DMS53 treated with DMSO at 0.1 percent for 48 hours (cell line): ENCODE measurements around the gene HIP1.
A peak's percentile ranks its signal among the peaks of the same experiment; 100 is the strongest.
"Not testable (repeated sequence)": the region's sequence is repeated elsewhere in the genome, so short reads cannot be mapped to it uniquely, and the experiment has no call there.

Experiments
- DNase-seq: peaks from one replicate; lab custom pipeline; 2025; ENCODE audit not compliant: unreplicated experiment; lab: John Stamatoyannopoulos, UW

Gene HIP1

DNA sequence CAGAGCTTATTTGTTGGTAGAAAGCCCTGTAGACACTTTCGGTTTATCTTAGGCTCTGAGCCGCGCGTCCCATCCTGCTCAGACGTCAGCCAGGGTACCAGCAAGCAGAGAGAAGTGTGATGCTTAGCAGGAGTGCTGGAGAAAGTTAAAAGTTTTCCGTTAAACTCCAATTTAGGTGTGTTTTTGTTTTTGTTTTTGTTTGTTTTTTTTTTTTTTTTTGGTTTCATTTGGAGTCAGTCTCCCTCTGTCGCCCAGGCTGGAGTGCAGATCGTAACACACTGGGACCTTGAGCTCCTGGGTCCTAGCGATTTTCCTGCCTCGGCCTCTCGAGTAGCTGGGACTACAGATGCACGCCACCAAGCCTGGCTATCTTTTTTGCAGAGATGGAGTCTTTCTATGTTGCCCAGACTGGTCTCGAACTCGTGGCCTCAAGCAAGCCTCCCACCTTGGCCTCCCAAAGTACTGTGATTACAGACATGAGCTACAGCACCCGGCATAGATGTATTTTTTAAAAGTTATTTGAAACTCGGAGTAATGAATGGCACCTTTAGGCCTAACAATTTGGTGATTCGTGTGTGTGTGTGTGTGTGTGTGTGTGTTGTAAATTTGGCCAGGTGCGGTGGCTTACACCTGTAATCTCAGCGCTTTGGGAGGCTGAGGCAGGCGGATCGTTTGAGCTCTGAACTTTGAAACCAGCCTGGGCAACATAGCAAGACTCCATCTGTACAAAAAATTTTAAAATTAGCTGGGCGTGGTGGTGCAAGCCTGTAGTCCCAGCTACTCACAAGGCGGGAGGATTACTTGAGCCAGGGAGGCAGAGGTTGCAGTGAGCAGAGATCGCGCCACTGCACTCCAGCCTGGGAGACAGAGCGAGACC is 1.3 kb upstream of the HIP1 start:
- DNase-seq: no peak

DNA sequence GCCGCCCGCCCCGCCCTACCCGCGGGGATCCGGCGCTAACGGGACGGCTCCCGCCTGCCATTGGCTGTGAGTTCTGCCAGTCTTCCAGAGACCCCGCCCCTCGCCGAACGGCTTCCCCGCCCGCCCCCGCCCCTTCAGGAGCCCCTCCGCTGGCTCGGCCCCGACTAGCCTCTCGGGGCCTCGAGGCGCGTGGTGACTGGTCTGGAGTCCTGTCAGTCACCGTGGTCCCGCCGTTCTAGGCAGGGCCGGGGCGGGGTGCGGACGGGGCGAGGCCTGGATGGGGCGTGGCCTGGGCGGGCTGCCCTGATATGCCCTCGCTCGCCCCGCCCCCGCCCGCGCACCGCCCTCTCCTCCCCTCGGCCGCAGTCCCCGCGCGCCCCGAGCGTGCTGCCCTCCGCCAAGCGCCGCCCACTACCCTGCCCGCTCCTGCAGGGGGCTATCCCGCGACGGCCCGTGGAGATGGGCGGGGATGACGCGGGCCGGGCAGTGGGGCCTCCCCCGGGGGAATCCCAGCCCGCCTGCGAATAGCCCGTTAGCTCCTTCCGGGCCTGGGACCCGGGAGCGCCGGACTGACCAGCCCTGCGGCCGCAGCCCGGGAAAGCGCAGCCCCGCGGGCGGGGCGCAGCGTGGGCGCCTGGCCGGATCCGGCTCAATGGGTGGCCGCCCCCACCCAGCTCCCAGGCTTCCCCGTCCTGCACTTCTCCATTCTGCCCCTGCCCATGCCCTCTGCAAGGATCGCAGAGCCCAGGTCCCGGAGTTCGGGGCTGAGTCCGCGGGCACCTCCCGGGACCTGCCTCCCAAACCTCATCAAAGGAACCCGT is 444 bp upstream of the HIP1 start:
- DNase-seq: peak; percentile 94

DNA sequence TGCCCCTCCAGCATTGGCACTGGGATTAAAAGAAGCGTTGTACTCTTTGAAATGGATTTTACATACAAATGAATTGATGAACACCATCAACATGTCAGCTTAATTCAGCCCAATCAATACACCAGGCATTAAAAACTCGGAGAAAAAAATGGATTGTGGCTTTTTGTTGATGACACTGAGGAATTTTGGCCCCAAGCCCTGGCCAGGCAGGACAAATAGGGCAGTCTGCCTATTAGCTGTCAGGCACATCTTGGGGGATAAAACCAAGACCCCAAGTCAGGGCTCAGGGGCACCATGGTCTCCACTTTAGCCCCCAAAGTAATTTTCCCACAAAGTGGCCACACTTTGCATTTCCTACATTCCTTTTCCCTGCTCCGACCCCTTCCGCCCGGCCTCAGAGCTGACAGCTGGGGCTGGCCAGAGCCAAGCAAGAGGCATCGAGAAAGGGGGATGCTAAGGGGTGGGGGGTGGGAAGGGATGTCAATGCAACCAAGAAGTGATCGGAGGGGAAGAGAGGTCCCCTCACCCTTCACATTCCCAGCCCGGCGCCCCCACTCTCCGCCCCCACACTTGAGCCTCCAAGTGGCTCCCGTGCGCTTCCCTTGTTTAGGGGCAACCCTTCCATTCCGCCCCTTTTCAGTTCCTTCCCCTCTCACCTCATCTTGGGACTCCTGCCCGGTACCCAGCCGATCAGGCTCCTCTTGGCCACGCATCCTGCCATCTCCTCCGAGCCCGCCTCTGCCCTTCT is 711 bp downstream of the HIP1 start:
- no peak for DNase-seq

DNA sequence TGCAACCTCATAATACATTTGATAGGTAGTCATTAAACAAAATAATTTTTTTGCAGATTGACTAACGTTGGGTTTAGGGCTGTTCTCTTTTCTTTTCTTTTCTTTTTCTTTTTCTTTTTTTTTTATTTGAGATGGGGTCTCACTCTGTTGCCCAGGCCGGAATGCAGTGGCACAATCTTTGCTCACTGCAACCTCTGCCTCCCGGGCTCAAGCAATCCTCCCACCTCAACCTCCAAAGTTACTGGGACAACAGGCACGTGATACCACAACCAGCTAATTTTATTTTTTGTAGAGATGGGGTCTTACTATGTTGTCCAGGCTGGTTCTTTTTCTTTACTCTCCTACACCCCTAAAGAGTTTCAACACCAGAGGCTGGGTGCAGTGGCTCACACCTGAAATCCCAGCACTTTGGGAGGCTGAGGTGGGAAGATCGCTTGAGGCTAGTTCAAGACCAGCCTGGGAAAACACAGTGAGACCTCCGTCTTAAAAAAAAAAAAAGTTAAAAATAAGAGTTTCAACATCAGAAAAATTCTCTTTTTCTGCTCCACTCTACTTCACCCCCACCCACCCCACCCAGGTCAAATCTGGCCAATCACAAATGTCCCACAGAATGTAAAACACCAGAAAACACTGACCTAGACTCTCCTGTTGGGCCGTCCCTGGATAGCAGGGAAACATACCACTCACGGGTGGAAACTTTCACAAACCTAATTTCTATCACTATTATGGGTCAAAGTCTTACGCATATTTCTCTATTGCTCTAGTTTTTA is 3.0 kb downstream of the HIP1 start:
- DNase-seq: no peak

DNA sequence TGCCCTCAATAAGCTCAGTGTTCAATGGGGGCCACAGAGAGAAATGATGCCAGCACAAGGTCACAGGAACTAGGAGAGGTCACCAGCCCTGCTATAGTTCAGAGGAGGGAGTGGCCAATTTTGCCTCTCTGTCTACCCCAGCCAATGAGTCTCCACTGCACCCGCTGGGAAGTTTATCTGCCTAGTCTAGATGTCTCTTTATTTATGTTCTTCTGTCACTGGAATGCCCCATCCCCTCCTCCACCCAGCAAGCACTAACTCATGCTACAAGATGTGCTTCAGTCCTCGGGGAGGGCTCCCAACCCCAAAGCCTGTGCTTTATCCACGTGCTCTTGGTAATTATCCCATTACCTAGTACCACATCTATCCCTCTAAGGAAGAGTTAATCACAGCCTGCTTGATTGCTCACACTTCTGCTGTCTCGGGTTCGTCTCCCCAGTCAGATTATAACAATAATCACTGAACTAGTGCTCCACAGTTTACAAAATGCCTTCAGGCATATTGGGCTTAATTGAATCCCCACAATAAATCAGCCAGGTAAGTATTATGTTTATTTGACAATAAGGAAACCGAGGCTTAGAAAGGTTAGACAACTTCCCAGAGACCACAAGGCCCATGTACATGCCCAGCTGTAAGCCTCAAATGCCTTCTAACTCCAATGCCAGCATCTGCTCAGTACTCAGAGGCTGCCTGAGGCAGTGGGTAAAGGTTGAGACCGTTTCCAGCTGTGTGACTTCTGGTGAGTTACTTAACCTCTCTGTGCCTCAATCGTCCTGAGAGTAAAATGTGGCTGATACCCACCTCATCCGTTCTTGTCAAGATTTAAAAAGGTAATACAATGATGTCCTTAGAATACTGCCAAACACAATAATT is 3.9 kb downstream of the HIP1 start:
- DNase-seq: no peak

DNA sequence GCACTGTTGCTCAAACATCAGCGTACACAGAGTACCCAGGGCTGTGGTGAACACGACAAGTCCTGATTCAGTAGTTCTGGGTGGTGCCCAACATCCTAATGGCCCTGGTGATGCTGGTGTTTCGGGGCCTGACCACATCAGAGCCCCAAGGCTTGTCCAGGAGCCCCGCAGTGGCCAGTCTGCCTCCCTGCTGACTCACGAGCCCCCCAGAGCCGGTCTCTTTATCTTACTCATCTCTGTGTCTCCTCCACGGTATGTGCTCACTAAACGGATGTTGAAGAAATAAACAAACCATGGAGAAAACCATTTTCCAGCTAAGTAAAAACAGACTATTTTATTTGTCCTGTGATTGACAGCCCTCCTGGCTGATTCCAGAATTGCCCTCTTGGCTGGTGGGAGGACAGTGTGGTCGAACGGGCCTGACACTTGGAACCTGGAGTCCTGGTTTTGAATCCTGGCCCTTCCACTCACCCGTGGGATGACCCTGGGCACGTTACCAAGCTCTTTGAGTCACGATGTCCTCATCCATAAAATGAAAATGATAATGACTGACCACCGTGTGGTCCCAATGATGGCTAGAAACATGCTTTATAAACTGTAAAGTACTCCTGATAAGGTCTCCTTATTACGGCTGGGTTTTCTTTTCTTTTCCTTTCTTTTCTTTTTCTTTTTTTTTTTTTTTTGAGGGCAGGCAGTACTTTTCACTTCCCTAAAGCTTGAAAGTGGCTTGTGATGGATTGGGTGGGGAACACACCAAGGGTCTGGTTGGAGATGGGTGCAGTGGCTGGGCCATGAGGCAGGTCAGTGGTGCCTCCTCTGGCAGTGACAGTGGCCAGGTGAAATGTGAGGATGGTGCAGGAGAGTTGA is 5.7 kb downstream of the HIP1 start:
- no peak for DNase-seq

DNA sequence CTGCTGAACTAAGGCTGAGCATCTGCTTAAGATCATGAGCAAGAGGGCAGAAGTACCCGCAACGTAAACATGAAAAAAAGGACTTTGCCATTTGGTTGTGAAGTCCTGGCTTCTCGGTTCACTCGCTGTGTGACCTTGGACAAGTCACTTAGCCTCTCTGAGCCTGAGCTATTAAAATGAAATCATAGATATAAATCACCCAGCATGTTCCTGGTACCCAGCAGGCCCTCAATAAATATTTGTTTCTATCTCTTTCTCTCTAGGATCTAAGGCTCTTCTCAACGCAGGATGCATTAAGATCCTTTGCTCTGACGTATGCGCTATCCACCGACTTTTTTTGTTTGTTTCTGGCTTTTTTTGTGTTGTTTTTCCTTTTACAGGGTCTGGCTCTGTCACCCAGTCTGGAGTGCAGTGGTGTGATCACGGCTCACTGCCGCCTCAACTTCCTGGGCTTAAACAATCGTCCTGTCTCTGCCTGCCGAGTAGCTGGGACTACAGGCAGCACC is 6.7 kb downstream of the HIP1 start:
- DNase-seq: no peak

DNA sequence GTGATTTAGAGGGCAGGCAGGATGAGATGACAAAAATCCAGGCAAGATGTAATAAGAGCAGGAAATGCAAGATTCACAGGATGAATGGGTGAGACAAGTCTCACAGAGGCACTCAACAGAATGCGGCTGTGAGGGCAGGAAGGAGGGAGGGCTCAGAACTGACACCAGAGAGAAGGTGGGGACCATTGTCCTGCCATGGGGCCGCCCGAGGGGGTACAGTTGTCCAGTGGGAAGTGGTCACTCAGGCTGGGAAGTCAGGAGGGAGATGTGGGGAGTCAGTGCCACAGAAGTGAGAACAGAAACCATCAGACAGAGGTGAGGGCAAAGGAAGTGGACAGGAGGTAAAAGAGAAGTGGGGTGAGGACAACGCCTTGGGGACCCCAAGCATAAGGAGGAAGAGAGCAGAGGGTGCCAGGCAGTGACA is 8.9 kb downstream of the HIP1 start:
- DNase-seq: no peak

DNA sequence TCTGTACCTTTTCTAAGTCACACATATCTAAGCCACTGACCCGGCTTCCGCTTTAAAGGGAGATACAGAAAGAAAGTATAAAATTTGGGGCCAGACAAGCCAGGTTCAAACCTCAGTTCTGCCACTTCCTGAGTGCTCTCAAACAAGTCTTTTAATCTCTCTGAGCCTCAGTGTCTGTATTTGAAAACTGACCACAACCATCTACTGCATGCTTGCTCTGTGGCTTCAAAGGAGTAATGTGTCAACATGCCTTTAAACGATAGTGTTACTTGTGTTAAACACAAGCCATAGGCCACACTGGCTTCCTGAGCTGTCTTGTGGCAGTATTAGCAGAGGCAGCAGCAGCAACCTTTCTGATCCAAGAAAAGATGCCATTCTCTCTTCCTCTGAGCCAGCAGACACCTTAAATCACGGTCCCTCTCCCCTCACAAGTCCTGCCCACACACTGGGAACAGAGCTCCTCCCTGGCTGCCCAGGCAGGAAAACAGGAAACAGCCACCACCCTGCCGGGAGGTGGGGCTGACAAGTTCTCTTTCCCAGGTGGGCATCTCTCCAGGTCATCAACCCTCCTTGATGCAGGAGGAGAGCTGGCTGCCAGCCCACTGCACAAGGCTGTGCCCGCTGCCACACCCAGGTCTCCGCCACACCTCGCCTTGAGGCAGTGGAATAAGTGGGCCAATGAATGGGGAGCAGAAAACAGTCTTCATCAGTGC is 10.7 kb downstream of the HIP1 start:
- no peak for DNase-seq

DNA sequence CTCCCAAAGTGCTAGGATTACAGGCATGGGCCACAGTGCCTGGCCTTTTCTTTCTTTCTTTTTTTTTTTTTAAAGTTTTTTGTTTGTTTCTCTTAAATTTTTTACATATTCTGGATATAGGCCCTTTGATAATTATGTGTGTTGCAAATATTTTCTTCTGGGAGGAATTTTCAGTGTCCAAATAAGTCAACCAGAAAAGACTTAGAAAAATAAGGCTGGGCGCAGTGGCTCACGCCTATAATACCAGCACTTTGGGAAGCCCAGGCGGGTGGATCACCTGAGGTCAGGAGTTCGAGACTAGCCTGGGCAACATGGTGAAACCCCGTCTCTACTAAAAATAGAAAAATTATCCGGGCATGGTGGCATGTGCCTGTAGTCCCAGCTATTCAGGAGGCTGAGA is 11.4 kb downstream of the HIP1 start:
- DNase-seq: not testable (repeated sequence)

DNA sequence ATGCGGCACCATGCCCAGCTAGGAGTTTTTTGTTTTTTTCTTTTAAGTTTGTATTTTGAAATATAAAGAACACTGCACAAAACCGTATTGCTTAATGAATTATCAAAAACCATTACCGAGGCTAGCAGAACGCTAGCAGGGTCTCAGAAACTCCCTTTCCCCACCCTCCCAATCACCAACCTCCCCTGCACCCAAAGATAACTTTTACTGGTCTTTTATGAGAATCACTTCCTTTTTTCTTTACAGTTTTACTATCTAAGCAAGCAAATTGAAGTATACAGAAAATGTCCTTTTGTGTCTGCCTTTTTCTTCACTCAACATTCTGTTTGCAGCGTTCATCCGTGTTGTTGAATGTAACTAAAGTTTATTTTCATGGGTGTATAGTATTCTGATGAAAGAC is 13.4 kb downstream of the HIP1 start:
- no peak for DNase-seq

DNA sequence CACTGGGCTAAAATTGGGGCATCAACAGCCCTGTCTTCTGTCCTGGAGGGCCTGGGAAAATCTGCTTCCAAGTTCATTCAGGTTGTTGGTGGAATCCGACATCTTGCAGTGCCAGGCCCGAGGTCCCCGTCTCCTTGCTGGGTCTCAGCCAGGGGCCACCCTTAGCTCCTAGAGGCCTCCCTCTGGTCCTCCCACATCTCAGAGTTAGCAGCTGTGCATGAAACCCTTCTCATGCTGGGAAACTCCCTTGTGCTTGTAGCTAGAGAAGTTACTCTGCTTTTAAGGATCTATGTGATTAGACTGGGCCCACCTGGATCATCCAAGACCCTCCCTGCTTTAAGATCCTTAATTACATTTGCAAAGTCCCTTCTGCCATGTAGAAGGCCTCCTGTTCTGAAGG is 15.3 kb downstream of the HIP1 start:
- DNase-seq: no peak

DNA sequence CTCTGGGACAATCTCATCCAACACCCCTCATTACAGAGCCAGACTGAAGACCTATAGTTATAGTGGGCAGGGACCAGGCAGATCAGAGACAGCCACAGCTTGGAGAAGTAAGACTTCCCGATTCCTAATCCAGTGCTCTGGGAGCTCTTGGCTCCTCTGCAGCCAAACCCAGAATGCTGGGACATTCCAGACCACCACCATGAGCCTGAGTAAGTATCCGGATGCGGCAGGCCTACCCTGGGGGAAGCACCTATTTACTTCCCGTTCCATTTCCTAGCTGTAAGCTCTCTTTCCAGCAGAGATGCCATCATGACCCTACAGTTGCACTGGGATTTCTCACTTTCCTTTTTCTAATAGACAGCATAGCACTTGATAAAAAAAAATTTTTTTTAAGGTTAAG is 16.4 kb downstream of the HIP1 start:
- no peak for DNase-seq

DNA sequence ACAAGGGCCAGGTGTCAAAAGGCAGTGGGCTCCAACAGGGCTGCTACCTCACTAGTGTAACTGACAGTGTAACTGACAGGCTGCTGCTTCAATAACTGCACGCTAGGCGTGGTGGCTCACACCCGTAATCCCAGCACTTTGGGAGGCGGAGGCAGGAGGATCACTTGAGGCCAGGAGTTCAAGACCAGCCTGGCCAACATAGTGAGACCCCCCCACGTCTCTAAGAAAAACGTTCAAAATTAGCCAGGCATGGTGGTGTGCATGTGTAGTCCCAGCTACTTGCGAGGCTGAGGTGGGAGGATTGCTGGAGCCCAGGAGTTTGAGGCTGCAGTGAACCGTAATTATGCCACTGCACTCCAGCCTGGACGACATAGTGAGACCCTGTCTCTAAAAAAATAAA is 16.8 kb downstream of the HIP1 start:
- DNase-seq: not testable (repeated sequence)

DNA sequence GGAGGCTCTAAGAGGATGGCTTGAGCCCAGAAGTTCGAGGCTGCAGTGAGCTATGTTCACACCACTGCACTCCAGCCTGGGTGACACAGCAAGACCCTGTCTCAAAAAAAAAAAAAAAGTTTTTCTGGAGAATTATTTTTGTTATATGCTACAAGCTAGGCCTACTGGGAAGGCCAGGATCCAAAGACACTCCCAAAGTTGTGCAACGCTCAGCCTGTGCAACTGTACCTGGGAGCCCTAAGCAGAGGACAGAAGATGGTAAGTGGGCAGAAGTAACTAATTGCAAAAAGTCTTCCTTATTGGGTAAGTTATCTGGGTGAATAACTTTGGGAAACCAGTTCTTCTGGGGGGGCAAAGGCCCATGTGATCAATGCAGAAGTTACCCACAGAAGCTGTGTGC is 17.3 kb downstream of the HIP1 start:
- no peak for DNase-seq

DNA sequence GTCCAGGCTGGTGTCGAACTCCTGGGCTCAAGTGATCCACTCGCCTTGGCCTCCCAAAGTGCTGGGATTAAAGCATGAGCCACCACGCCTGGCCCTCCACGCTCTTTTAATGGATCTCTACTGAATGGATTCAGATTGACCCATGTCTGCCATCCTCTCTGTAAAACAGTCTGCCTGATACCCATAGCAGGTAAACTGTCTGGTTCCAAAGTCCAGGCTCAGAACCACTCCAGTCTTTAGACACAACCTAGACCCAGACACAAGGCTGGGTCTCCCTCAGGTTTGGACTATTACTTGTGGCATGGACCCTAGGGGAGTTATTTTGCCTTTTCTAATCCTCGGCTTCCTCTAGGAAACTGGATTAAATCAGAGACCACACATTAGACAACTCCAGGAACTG is 19.1 kb downstream of the HIP1 start:
- no peak for DNase-seq

DNA sequence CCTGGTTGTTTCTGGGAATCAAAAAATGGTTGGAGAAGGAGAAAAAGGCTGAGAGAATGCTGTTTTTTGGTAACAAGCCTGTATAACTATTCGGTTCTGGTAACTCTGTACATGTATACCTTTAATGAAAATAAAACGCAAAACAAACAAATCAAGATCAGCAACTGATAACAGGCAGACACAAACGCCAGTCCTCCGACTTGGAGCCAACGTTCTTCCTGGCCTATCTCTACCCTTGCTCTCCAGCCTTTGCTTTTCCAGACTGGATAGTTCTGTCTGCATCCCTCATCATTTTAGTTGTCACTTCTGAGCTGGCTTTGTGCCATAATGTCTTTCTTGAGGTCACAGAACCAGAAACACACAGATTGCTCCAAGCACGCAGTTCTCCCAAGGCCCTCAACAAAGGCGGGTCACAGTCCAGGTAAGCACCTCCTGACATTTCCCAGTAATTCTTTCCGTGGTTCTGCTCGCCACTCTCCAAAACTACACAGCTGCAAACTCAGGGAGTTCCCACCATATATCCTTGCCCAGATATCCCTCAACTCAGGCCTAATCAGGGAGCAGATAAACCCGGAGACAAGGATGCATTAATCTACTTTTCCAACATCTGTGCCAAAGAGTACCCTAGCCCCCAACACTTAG is 20.2 kb downstream of the HIP1 start:
- DNase-seq: no peak

DNA sequence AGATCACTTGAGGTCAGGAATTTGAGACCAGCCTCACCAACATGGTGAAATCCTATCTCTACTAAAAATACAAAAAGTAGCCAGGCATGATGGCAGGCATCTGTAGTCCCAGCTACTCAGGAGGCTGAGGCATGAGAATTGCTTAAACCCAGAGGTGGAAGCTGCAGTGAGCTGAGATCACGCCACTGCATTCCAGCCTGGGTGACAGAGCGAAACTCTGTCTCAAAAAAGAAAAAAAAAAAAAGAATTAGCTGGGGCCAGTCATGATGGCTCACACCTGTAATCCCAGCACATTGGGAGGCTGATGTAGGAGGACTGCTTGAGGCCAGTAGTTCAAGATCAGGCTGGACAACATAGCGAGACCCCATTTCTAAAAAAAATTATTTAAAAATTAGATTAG is 21.0 kb downstream of the HIP1 start:
- DNase-seq: not testable (repeated sequence)
